H1 (cell line): ENCODE measurements around the gene NRP2.

Source experiments
- ATF2 ChIP-seq: IDR thresholded peaks from 2 replicates; pipeline ENCODE4 v1.6.1; 2012; ENCODE audit warnings: low read length, inconsistent platforms
- ATF3 ChIP-seq: IDR thresholded peaks from 2 replicates; pipeline ENCODE4 v1.6.1; 2011; ENCODE audit warnings: low read depth, mild to moderate bottlenecking, low read length; ENCODE audit not compliant: insufficient read depth
- CTCF ChIP-seq, 3 experiments: IDR thresholded peaks; 1 replicate in 2 of 3; 2 replicates in 1 of 3; pipeline versions ENCODE4 v1.5.1 to v1.6.1; 2011; ENCODE audit warnings: low read length in 3 of 3, mild to moderate bottlenecking in 3 of 3, inconsistent platforms in 2 of 3, low read depth in 1 of 3, moderate library complexity in 1 of 3; ENCODE audit not compliant: insufficient read depth in 1 of 3; ENCODE audit errors: control extremely low read depth in 1 of 3
- POLR2A ChIP-seq, 2 experiments: IDR thresholded peaks; 1 replicate in 1 of 2; 2 replicates in 1 of 2; pipeline ENCODE4 v1.6.1; 2011; ENCODE audit warnings: low read depth in 2 of 2, low read length in 2 of 2, mild to moderate bottlenecking in 2 of 2; ENCODE audit errors: control extremely low read depth in 1 of 2
- POLR2AphosphoS5 ChIP-seq: IDR thresholded peaks from 2 replicates; pipeline ENCODE4 v1.6.1; 2011; ENCODE audit warnings: low read depth, low read length
- RNF2 ChIP-seq: fragments of 200-900, 300-1000 bp; sonication (generic); IDR thresholded peaks from 2 replicates; pipeline ENCODE4 v1.7.1; 2016; ENCODE audit warnings: borderline replicate concordance, low read depth, mild to moderate bottlenecking, antibody characterized with exemption, low read length; ENCODE audit not compliant: poor library complexity, severe bottlenecking; ENCODE audit errors: missing control alignments
- TAF1 ChIP-seq: IDR thresholded peaks from 2 replicates; pipeline ENCODE4 v1.6.1; 2011; ENCODE audit warnings: mild to moderate bottlenecking, low read depth, low read length

- no peak for TF ChIP-seq TAF1
- no peak for TF ChIP-seq CTCF (IDR thresholded peaks at IDR 0.05; ENCODE audit: control extremely low read depth in 1 of 3, insufficient read depth in 1 of 3, low read depth in 1 of 3, low read length in 3 of 3)
- TF ChIP-seq POLR2A (IDR thresholded peaks at IDR 0.05; ENCODE audit: control extremely low read depth in 1 of 2, low read depth in 2 of 2, low read length in 2 of 2) = no peak
- TF ChIP-seq ATF3 = no peak
- TF ChIP-seq ATF2 = no peak
- TF ChIP-seq RNF2 = no peak
- no peak for TF ChIP-seq POLR2AphosphoS5
Observed at GRCh38 chr2:205811387-205811786, 129.1 kb downstream of the NRP2 start.
